ENCODE measurements around the gene RNASE4. TPM values are rescaled to one million over a fixed set of nuclear protein-coding genes. Genes with fewer than 3 reads are reported as not detected.

Gene RNASE4
- total and polyA plus RNA-seq, 2 donors (not counting 3 experiments of a cell fraction or from before 2014, with no cell fraction given): 6.9 to 27.4 TPM

DNA sequence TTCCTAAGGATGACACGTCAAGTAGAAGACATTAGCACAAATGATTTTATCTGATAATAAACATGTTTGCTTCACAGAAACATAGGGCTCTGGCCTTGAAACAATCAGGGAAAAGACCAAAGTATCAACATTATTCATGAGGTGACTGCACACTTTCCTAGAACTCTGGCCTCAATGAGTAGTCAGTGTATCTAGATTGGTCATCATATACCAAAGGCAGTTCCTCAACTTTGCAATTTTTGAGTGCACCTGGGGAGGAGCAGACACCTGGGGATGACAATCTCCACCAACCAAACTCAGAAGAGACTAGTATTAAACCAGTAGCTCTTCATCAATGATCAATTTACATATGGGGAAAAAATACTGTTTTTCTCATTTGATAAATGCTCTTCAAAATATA lies 65.8 kb downstream of the RNASE4 start:
- Histone ChIP-seq H3K9me1 (replicated peaks; ENCODE audit: control insufficient read depth, extremely low read depth, insufficient read depth, low read length) (no peaks in the 10 kb centered on the region), H3K4me1 (ENCODE audit: control insufficient read depth, extremely low read depth, insufficient read depth, low read length) (no peaks in the 10 kb centered on the region), H3K27me3 (ENCODE audit: control insufficient read depth in 2 of 2, insufficient read depth in 2 of 2, low read length in 2 of 2) (peaks cover 8 to 13% of the 10 kb centered on the region in 2 experiments), H3K9me3 (replicated peaks; ENCODE audit: control insufficient read depth, insufficient read depth, low read length) (no peaks in the 10 kb centered on the region), H3K79me2 (ENCODE audit: control insufficient read depth, insufficient read depth, low read length) (no peaks in the 10 kb centered on the region), H3K36me3 (ENCODE audit: control insufficient read depth in 2 of 2, extremely low read depth in 1 of 2, insufficient read depth in 2 of 2, low read length in 2 of 2) (no peaks in the 10 kb centered on the region), H3K4me2 (ENCODE audit: insufficient read depth, low read length) (no peak overlapping the region), H4K20me1 (replicated peaks; ENCODE audit: control insufficient read depth, extremely low read depth, insufficient read depth, low read length) (no peaks in the 10 kb centered on the region), H3K27ac (ENCODE audit: insufficient read depth, low read depth, low read length) (no peak overlapping the region), H3K4me3 (replicated peaks in 1 of 3; ENCODE audit: insufficient read depth in 1 of 3, low read depth in 1 of 3, low read length in 3 of 3) (no peak overlapping the region), H3K9ac (replicated peaks; ENCODE audit: extremely low read depth, insufficient read depth, low read length) (no peak overlapping the region), H2AFZ (ENCODE audit: low read depth, low read length) (no peak overlapping the region)
- POLR2A ChIA-PET: no interaction called here
- intact Hi-C loops (cut with micrococcal nuclease): no loop called here
- FAIRE-seq (no peak), DNase-seq (ENCODE audit: low read depth, low spot score) (no peak)
- CTCF ChIA-PET: interaction anchor here (1.1 to 1.7 kb wide), 3 partner anchors 87 to 124 kb away, joined by 3 to 5 read pairs (median 4); no protein-coding TSS in a partner anchor
- TF ChIP-seq, protein P1, sequence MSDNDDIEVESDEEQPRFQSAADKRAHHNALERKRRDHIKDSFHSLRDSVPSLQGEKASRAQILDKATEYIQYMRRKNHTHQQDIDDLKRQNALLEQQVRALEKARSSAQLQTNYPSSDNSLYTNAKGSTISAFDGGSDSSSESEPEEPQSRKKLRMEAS (IDR thresholded peaks at IDR 0.05; ENCODE audit: insufficient read depth, insufficient read length): no peak
- dilution Hi-C loops (cut with MboI; ENCODE audit: extremely low pct_ligation_motif_present, low sequenced_read_pairs): no loop called here
- BruUV-seq (replicated peaks): no TSS peak

Small RNAs within 50 kb of the gene (small RNA-seq; reads per million reads assigned to genes)
- gene RF00019 (ENCODE audit: insufficient read depth, insufficient read length, low read depth, low replicate concordance): not detected

Other genes starting within 250 kb of the RNASE4 start
- gene KLHL33, start 248.4 kb upstream of the RNASE4 start, total RNA-seq: 0.07 TPM in 1 of 2 replicates, not detected in the other
- gene KLHL33, start 248.4 kb upstream of the RNASE4 start, polyA plus RNA-seq: not detected in 2 replicates
- gene OSGEP, start 229.7 kb upstream of the RNASE4 start, total RNA-seq: 39.1 and 41.8 TPM in 2 replicates
- gene OSGEP, start 229.7 kb upstream of the RNASE4 start, polyA plus RNA-seq: 84.5 and 100 TPM in 2 replicates
- 227 and 231 TPM in 2 replicates for gene APEX1, start 229.3 kb upstream of the RNASE4 start, total RNA-seq
- gene APEX1, start 229.3 kb upstream of the RNASE4 start, polyA plus RNA-seq: 304 and 387 TPM in 2 replicates
- gene PIP4P1, start 223.1 kb upstream of the RNASE4 start, total RNA-seq: 28.6 and 33.6 TPM in 2 replicates
- 52.5 and 58.6 TPM in 2 replicates for gene PIP4P1, start 223.1 kb upstream of the RNASE4 start, polyA plus RNA-seq
- 189 and 271 TPM in 2 replicates for gene PNP, start 215.2 kb upstream of the RNASE4 start, total RNA-seq
- 232 and 245 TPM in 2 replicates for gene PNP, start 215.2 kb upstream of the RNASE4 start, polyA plus RNA-seq
- 1.2 and 1.8 TPM in 2 replicates for gene RNASE10, start 179.0 kb upstream of the RNASE4 start, total RNA-seq
- gene RNASE10, start 179.0 kb upstream of the RNASE4 start, polyA plus RNA-seq: 0.12 TPM in 1 of 2 replicates, not detected in the other
- not detected in 2 replicates for gene RNASE9, start 123.5 kb upstream of the RNASE4 start, total RNA-seq
- gene RNASE9, start 123.5 kb upstream of the RNASE4 start, polyA plus RNA-seq: not detected in 2 replicates
- gene RNASE11, start 96.6 kb upstream of the RNASE4 start, total RNA-seq: not detected in 2 replicates
- not detected in 2 replicates for gene RNASE11, start 96.6 kb upstream of the RNASE4 start, polyA plus RNA-seq
- gene RNASE12, start 93.2 kb upstream of the RNASE4 start, total RNA-seq: not detected in 2 replicates
- not detected in 2 replicates for gene RNASE12, start 93.2 kb upstream of the RNASE4 start, polyA plus RNA-seq
- gene OR6S1, start 42.9 kb upstream of the RNASE4 start, total RNA-seq: not detected in 2 replicates
- not detected in 2 replicates for gene OR6S1, start 42.9 kb upstream of the RNASE4 start, polyA plus RNA-seq
- gene ANG, start 4.2 kb downstream of the RNASE4 start, total RNA-seq: 5.7 and 6.2 TPM in 2 replicates
- gene ANG, start 4.2 kb downstream of the RNASE4 start, polyA plus RNA-seq: 11.2 and 12.2 TPM in 2 replicates
- gene EDDM3A, start 61.3 kb downstream of the RNASE4 start, total RNA-seq: not detected in 2 replicates
- gene EDDM3A, start 61.3 kb downstream of the RNASE4 start, polyA plus RNA-seq: not detected in 2 replicates
- gene EDDM3B, start 83.8 kb downstream of the RNASE4 start, total RNA-seq: not detected in 2 replicates
- gene EDDM3B, start 83.8 kb downstream of the RNASE4 start, polyA plus RNA-seq: not detected in 2 replicates
- 0.33 TPM in 1 of 2 replicates, not detected in the other for gene RNASE6, start 96.7 kb downstream of the RNASE4 start, total RNA-seq
- 0.70 and 0.79 TPM in 2 replicates for gene RNASE6, start 96.7 kb downstream of the RNASE4 start, polyA plus RNA-seq
- 182 and 216 TPM in 2 replicates for gene RNASE1, start 118.3 kb downstream of the RNASE4 start, total RNA-seq
- gene RNASE1, start 118.3 kb downstream of the RNASE4 start, polyA plus RNA-seq: 909 and 1,090 TPM in 2 replicates
- not detected in 2 replicates for gene RNASE3, start 206.8 kb downstream of the RNASE4 start, total RNA-seq
- not detected in 2 replicates for gene RNASE3, start 206.8 kb downstream of the RNASE4 start, polyA plus RNA-seq